GM18861 (cell line): Measurements from ENCODE around the gene UGT1A5.
"Not testable (repeated sequence)": the region's sequence is repeated elsewhere in the genome, so short reads cannot be mapped to it uniquely, and the experiment has no call there.

ENCODE experiments used
- ATAC-seq: cut with Tn5 transposase; IDR thresholded peaks from one replicate; pipeline ENCODE4 v1.9.1; 2021; ENCODE audit not compliant: unreplicated experiment

UGT1A5 gene

DNA sequence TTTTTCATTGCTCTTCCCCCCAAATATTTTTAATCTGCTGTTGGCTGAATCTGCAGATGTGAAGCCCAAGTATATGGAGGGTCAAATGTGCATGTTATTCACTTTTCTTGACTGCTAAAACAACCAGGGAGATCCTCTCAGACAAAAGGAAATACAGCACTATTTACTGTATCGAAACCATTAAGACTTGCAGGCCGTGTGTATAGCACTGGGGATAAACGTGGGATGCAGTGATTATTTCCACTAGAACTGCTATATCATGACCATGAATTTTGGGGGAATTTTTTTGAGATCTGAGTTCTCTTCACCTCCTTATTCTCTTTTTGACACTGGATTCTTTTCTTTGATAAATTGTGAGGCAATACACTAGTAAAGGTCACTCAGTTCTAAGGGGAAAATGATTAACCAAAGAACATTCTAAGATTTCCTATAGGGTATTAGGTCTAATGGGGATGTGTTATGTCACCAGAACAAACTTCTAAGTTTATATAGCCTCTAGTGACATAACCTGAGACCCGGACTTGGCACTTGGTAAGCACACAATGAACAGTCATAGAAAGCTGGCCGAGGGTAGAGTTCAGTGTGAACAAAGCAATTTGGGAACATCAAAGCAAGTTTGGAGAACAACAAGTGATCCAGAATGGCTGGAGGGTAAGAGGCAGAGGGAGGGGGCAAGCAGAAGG is 32.5 kb downstream of the UGT1A5 start:
- no peak for ATAC-seq

DNA sequence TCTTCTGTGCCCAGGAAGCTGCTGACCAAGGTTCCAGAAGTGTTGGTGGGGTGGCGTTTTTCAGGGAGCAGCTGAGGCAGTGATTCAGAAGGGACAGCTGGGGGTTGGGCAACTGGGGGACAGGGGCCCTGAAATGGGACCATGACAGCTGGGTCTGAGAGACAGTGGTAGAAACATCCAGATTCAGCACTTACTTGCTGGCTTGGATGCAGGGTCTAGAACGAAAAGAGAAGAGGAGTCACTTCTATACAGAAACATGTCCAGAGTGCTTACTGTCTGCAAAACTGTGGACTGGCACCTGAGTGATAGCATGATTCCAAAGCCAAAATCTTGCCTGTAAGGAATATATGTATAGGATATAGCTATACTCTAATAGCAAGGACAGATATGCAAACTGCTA is 33.1 kb downstream of the UGT1A5 start:
- not testable (repeated sequence) for ATAC-seq

DNA sequence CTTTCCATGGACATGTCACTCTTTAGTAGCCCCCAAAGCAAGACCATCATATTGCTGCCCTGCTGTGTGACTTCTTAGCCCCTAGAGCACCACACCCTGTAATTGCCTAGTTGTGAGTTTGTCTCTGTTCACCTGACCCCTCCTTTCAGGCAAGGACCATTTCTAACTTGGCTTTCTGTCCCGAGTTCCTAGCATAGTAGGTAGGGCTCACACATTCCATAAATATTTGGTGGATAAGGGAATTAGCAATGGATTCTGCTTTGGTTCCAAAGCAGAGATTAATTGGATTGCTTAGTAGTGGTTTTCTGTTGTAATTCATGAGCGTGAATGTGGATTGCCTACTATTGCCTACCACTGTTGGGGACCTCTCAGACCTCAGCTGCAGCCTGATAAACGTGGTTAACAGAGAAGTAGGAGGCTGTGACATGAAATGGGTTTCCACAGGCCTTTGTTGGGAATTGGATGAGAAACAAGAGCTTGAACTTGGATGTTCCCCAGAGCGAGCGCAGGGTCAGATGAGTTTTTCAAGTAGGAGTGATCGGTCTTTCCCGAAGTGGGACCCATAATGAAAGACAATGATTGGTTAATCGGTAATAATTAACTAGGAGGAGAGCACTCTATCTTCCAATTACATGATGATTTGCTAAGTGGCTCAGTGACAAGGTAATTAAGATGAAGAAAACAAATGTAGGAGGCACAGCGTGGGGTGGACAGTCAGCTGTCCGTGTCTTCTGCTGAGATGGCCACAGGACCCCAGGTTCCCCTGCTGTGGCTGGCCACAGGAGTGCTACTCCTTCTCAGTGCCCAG is 34.0 kb downstream of the UGT1A5 start:
- no peak for ATAC-seq

DNA sequence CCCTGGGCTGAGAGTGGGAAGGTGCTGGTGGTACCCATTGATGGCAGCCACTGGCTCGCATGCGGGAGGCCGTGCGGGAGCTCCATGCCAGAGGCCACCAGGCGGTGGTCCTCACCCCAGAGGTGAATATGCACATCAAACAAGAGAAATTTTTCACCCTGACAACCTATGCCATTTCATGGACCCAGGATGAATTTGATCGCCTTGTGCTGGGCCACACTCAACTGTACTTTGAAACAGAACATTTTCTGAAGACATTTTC is 34.5 kb downstream of the UGT1A5 start:
- no peak for ATAC-seq

DNA sequence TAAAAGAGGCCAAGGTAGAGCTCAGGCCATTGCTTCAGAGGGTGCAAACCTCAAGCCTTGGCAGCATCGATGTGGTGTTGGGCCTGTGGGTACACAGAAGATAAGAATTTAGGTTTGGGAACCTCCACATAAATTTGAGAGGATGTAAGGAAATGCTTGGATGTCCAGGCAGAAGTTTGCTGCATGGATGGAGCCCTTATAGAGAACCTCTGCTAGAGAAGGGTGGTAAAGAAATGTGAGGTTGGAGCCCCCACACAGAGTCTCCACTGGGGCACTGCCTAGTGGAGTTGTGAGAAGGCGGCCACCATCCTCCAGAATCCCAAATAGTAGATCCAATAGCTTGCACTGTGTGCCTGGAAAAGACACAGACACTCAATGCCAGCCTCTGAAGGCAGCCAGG is 38.0 kb downstream of the UGT1A5 start:
- ATAC-seq = not testable (repeated sequence)

DNA sequence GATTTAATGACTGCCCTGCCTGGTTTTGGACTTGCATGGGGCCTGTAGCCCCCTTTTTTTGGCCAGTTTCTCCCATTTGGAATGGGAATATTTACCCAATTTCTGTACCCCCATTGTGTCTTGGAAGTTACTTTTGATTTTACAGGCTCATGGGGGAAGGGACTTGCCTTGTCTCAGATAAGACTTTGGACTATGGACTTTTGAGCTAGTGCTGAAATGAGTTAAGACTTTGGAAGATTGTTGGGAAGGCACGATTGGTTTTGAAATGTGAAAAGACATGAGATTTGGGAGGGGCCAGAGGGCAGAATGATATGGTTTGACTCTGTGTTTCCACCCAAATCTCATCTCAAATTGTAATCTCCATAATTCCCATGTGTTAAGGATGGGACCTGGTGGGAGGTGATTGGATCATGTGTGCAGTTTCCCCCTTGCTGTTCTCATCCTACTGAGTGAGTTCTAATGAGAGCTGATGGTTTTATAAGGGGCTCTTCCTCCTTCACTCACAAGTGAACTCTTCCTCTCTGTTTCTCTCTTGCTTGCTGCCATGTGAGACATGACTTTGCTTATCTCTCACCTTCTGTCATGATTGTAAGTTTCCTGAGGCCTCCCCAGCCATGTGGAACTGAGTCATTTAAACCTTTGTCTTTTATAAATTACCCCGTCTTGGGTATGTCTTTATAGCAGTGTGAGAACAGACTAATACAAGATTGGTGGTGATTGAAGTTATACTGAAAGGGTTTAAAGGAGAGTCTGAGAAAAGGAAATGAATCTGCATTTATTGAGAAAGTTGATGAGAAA is 38.7 kb downstream of the UGT1A5 start:
- ATAC-seq = not testable (repeated sequence)

DNA sequence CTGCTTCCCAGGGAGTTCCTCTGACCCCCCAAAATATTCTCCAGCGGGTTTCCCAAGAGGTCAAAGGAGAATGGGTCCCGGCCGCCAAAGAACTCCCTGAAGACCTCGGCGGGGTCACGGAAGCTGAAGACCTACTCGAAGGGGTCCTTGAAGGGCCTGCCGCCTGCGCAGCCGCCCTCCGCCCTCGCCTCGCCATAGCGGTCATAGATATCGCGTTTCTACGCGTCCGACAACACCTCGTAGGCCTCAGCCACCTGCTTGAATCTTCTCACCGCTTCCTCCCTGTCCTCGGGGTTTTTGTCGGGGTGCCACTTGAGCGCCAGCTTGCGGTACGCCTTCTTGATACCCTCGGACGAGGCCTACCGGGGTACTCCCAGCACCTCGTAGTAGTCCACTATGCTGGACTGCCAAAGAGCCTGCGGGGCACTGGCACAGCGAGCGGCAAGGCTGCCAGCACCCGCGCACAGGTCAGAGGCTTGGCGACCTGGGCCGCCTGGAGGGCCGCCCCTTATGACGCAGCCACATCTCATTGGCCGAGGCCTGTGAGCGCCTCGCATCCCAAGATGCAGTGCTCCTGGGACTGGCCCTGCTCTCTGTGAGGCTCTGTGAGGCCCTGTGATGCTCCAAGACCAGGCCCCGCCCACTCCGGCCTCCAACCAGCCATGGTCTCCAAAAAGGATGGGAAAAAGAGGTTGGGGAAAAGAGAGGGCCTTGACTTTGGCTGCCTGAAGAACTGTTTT is 42.3 kb downstream of the UGT1A5 start:
- no peak for ATAC-seq

DNA sequence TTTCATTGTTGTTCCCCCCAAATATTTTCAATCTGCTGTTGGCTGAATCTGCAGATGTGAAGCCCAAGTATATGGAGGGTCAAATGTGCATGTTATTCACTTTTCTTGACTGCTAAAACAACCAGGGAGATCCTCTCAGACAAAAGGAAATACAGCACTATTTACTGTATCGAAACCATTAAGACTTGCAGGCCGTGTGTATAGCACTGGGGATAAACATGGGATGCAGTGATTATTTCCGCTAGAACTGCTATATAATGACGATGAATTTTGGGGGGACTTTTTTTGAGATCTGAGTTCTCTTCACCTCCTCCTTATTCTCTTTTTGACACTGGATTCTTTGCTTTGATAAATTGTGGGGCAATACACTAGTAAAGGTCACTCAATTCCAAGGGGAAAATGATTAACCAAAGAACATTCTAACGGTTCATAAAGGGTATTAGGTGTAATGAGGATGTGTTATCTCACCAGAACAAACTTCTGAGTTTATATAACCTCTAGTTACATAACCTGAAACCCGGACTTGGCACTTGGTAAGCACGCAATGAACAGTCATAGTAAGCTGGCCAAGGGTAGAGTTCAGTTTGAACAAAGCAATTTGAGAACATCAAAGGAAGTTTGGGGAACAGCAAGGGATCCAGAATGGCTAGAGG is 43.8 kb downstream of the UGT1A5 start:
- ATAC-seq = no peak

DNA sequence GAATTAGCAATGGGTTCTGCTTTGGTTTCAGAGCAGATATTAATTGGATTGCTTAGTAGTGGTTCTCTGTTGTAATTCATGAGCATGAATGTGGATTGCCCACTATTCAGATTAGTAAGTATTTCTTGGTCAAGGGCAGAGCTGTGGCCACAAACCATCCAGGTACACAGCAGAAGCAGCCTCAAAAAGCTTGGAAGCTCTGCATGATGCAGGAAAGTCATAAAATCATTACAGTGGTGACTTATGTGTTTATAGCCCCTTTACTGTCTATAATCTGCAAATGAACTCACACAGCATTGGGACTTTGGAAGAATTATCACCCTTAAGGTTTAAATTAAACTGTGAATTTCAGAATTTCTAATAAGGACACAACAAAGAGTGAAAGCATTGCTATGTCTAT is 45.4 kb downstream of the UGT1A5 start:
- ATAC-seq = no peak

DNA sequence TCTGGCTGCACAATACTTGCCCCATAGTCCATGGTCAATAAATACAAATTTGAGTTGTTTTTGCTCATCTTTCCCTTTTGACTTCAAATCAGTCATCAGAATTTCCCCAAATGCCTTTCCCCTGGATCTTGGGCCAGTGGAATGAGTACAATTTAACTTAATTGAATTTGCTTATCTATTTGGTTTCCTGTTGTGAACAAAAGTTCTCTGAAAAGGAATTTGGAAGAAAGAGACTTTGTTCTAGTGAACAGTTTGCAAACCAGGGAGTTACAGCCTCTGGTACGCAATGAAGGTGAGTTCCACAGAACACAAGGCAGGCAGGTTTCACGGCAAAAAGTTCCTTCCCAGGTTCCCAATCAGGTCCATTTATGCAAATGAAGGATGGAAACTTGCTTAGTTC is 46.1 kb downstream of the UGT1A5 start:
- ATAC-seq = no peak

DNA sequence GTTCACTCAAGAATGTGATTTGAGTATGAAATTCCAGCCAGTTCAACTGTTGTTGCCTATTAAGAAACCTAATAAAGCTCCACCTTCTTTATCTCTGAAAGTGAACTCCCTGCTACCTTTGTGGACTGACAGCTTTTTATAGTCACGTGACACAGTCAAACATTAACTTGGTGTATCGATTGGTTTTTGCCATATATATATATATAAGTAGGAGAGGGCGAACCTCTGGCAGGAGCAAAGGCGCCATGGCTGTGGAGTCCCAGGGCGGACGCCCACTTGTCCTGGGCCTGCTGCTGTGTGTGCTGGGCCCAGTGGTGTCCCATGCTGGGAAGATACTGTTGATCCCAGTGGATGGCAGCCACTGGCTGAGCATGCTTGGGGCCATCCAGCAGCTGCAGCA is 47.3 kb downstream of the UGT1A5 start, which contains the start of gene UGT1A1:
TSS of gene UGT1A1 (plus strand) at position 228 of the 400 bp plus-strand sequence. CDS start at position 246, 18 bp downstream.
- ATAC-seq = no peak

DNA sequence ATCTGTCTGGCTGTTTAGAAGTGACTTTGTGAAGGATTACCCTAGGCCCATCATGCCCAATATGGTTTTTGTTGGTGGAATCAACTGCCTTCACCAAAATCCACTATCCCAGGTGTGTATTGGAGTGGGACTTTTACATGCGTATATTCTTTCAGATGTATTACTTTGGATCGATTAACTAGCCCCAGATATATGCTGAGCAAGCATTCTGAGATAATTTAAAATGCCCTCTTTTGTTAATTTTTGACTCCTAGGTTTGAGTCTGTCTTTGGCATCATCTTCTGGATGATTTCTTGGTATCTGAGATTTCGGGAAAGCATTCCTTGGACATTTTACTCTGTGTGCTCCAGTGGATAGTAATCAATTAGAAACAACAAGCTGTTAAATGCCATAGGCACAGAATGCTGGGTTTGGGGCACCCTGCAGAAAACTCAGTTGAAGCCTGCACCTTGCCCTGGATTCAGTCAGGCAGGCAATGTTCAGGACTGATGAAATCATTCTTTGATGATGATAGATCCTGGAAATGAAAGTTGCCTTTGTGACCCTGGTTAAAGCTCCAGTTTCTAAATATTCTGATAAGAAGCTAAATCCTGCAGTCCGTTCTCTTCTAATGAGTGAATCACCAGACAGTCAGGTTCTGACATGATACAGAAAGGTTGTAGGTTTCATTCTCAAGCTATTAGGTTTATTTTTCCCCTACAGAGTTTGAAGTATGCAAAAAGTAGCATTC is 48.5 kb downstream of the UGT1A5 start:
- ATAC-seq = no peak

DNA sequence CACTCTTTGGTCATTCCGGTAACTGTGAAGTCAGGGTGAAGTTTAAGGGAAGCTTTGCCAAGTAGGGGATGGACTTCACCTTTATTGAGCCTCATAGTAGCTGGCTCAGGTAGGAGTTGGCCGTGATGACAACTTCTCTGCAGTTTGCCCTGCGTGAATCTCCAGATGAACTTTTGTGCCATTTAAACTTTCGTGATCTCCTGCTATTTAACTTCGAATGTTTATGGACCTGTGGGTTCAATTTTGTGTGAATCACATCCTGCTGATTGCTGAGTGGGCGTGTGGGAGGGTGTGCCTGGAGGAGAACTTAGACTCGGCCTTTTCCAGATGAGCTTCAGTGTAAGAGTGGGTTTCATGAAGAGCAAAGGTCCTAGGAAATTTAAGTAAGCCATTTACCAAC is 51.6 kb downstream of the UGT1A5 start:
- no peak for ATAC-seq

DNA sequence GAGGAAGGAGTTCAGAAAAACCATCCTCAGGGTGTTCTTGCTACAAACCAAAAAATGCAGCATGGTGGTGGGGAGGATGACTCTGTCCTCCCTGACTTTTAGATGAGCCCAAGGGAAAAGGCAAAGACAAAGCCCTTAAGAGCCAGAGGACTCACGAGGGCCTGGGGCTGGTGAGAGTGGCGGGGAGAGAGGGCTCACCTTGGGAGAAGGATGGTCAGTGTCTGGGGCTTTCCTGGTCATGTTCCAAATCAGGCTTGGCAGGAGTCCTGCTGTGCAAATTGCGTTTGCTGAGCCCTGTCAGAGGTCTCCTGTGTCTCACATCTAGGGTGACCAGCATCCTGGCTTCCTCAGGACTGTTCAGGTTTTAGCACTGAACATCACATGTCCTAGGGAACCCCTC is 52.1 kb downstream of the UGT1A5 start:
- ATAC-seq = no peak

DNA sequence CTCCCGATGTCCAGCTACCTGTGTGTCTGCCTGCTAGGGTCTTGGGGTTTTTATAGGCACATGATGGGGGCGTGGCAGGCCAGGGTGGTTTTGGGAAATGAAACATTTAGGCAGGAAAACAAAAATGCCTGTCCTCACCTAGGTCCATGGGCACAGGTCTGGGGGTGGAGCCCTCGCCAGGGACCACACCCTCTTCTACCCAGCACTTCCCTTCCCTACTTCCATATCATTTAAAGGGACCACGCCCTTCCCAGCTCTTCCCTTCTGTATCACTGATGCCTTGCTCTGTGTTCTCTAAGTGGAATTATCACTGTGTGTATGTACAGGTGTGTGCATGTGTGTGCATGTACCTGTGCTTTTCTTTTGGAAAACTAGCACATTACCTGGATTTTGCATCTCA is 53.7 kb downstream of the UGT1A5 start:
- ATAC-seq = no peak

DNA sequence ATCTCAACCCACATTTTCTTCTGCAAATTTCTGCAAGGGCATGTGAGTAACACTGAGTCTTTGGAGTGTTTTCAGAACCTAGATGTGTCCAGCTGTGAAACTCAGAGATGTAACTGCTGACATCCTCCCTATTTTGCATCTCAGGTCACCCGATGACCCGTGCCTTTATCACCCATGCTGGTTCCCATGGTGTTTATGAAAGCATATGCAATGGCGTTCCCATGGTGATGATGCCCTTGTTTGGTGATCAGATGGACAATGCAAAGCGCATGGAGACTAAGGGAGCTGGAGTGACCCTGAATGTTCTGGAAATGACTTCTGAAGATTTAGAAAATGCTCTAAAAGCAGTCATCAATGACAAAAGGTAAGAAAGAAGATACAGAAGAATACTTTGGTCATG is 55.4 kb downstream of the UGT1A5 start:
- no peak for ATAC-seq

DNA sequence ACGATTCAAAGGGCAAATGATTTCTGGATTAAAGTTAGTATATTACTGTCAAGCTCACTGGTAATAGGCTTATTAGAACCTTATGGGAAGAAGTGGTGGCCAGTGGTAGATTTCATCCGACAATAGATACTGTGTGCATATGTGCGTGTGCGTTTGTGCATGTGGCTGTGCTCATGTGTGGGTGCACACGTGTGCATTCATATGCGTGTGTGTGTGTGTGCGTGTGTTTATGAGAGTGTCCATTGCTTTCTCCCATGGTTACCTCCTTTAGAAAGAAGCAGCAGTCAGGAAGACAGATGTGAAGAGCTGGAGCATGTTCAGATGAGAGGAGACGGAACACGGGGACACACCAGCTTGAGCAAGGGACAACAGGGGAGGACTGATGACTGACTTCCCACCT is 56.6 kb downstream of the UGT1A5 start:
- no peak for ATAC-seq

DNA sequence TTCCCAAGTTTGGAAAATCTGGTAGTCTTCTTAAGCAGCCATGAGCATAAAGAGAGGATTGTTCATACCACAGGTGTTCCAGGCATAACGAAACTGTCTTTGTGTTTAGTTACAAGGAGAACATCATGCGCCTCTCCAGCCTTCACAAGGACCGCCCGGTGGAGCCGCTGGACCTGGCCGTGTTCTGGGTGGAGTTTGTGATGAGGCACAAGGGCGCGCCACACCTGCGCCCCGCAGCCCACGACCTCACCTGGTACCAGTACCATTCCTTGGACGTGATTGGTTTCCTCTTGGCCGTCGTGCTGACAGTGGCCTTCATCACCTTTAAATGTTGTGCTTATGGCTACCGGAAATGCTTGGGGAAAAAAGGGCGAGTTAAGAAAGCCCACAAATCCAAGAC is 59.4 kb downstream of the UGT1A5 start:
- no peak for ATAC-seq

DNA sequence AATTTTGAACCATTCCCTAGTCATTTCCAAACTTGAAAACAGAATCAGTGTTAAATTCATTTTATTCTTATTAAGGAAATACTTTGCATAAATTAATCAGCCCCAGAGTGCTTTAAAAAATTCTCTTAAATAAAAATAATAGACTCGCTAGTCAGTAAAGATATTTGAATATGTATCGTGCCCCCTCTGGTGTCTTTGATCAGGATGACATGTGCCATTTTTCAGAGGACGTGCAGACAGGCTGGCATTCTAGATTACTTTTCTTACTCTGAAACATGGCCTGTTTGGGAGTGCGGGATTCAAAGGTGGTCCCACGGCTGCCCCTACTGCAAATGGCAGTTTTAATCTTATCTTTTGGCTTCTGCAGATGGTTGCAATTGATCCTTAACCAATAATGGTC is 59.9 kb downstream of the UGT1A5 start:
- no peak for ATAC-seq

DNA sequence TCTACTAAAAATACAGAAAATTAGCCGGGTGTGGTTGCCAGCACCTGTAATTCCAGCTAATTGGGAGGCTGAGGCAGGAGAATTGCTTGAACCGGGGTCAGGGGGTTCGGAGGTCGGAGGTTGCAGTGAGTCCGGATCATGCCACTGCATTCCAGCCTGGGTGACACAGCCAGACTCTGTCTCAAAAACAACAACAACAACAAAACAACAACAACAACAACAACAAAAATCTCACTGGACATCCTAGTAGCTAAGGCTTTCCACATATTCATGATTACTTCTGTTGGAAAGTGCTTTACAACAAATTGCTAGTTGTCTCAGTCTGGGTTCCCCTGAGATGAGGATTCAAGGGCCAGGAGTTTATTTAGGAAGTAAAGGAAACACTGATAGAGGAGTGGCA is 61.1 kb downstream of the UGT1A5 start:
- ATAC-seq = no peak
